Natural killer cell (primary cell): ENCODE measurements around the gene ALG14. TPM values are rescaled to one million over a fixed set of nuclear protein-coding genes. Genes with fewer than 3 reads are reported as not detected.

ENCODE experiments used
- ATAC-seq, 3 donors: fragments of 150-1000 bp in 2 of 3; fragments of 200-7000 bp in 1 of 3; cut with Tn5 transposase; 1 replicate in 1 of 3; 2 replicates in 2 of 3; pipeline ENCODE4 v1.10.0; 2021; ENCODE audit warnings: mild to moderate bottlenecking in 2 of 3, moderate library complexity in 2 of 3
- DNase-seq, 2 donors: peaks; one replicate each; pipeline versions ENCODE4 v3.0.0 to v3.0.0-alpha.2; 2013 to 2021; ENCODE audit warnings: mixed read lengths in 1 of 2
- H3K27ac ChIP-seq: one replicate; pipeline ENCODE4 v1.5.1; 2013; ENCODE audit warnings: mild to moderate bottlenecking, low read length
- H3K27me3 ChIP-seq: one replicate; pipeline ENCODE4 v1.6.1; 2013; ENCODE audit warnings: low read length; ENCODE audit not compliant: control insufficient read depth, insufficient read depth
- H3K36me3 ChIP-seq: one replicate; pipeline ENCODE4 v1.6.1; 2013; ENCODE audit warnings: low read length; ENCODE audit not compliant: control insufficient read depth, insufficient read depth
- H3K4me1 ChIP-seq: one replicate; pipeline ENCODE4 v1.6.1; 2013; ENCODE audit warnings: low read length; ENCODE audit not compliant: control insufficient read depth, insufficient read depth
- H3K4me3 ChIP-seq: one replicate; pipeline ENCODE4 v1.5.1; 2013; ENCODE audit warnings: low read length
- H3K9me3 ChIP-seq: one replicate; pipeline ENCODE4 v1.6.1; 2013; ENCODE audit warnings: low read length; ENCODE audit not compliant: control insufficient read depth, insufficient read depth
- H3K27ac Mint-ChIP-seq, 2 donors: one replicate each; pipeline ENCODE4 v1.8.0; 2022; ENCODE audit warnings: mild to moderate bottlenecking in 2 of 2, mixed read lengths in 2 of 2, moderate library complexity in 1 of 2
- H3K27me3 Mint-ChIP-seq, 2 donors: one replicate each; pipeline ENCODE4 v1.8.0; 2022; ENCODE audit warnings: low read depth in 2 of 2, mixed read lengths in 2 of 2
- H3K36me3 Mint-ChIP-seq: one replicate; pipeline ENCODE4 v1.8.0; 2022; ENCODE audit warnings: mixed read lengths
- H3K4me1 Mint-ChIP-seq, 2 donors: one replicate each; pipeline ENCODE4 v1.8.0; 2022; ENCODE audit warnings: mixed read lengths in 2 of 2
- H3K4me3 Mint-ChIP-seq: one replicate; pipeline ENCODE4 v1.8.0; 2022; ENCODE audit warnings: mild to moderate bottlenecking, moderate library complexity, mixed read lengths
- H3K9me3 Mint-ChIP-seq, 2 donors: one replicate each; pipeline ENCODE4 v1.8.0; 2022; ENCODE audit warnings: mixed read lengths in 2 of 2
- WGBS: methylation state at CpG from one replicate; pipeline ENCODE4 v1.1.7; 2013; ENCODE audit warnings: missing lambda C conversion rate; ENCODE audit not compliant: insufficient coverage; 5-methylcytosine and 5-hydroxymethylcytosine counted together
- intact Hi-C: fragments of 100-400 bp; cut with micrococcal nuclease; formaldehyde crosslinking; loops from one replicate; pipeline ENCODE4 v1.14.2; 2022
- total RNA-seq, 4 donors: library from RNA; stranded (reverse); fragments of 120-200 nt in 1 of 4; gene quantifications; one replicate each; pipeline versions ENCODE4 v1.2.3 to v1.2.4, GENCODE V29; 2013 to 2022
- TF ChIP-seq, protein P1 (sequence below): fragments of 200-600 bp; IDR thresholded peaks from one replicate; pipeline ENCODE4 v1.8.0; 2022; ENCODE audit warnings: antibody characterized with exemption

The ALG14 gene
- total RNA-seq, 3 donors from 2014 or later (not counting 1 experiment from before 2014, with no cell fraction given) = 0.48 to 2.3 (median 1.1) TPM

DNA sequence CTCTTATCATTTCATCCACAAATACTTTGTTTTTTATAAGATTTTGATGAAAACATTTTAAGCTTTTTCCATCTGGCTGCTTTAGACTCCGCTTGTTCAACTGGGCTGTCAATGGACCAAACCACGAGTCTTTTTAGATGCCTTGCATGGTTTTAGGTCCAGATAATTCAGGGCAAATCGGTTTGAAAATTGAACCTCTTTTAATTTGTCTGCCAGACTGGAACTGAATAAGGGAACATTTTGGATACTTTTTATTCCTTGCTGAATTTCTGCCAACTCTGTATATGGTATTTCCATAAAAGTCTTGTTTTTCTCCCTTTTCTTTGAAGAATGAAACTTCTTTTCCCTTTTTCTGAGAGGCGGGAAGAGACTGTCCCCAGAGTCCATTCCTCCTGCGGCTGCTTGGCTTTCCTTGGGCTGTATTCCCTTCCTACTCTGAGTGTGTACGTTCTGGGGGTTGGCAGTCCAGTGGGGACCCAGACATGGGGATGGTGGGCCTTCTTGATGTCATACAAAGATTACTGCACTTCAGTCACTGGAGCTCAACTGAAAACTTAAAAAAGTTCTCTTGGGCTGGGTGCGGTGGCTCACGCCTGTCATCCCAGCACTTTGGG lies 99.3 kb downstream of the ALG14 start:
- TF ChIP-seq, protein P1, sequence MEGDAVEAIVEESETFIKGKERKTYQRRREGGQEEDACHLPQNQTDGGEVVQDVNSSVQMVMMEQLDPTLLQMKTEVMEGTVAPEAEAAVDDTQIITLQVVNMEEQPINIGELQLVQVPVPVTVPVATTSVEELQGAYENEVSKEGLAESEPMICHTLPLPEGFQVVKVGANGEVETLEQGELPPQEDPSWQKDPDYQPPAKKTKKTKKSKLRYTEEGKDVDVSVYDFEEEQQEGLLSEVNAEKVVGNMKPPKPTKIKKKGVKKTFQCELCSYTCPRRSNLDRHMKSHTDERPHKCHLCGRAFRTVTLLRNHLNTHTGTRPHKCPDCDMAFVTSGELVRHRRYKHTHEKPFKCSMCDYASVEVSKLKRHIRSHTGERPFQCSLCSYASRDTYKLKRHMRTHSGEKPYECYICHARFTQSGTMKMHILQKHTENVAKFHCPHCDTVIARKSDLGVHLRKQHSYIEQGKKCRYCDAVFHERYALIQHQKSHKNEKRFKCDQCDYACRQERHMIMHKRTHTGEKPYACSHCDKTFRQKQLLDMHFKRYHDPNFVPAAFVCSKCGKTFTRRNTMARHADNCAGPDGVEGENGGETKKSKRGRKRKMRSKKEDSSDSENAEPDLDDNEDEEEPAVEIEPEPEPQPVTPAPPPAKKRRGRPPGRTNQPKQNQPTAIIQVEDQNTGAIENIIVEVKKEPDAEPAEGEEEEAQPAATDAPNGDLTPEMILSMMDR = no peak
- H3K4me1 Mint-ChIP-seq = no peaks in the 10 kb centered on the region
- H3K9me3 Mint-ChIP-seq = no peaks in the 10 kb centered on the region
- H3K27me3 ChIP-seq = no peaks in the 10 kb centered on the region
- no peak overlapping the region for H3K4me3 ChIP-seq
- 93% methylated on average over 8 of the region's 8 CpGs for WGBS
- H3K36me3 Mint-ChIP-seq = no peaks in the 10 kb centered on the region
- H3K36me3 ChIP-seq = no peaks in the 10 kb centered on the region
- H3K4me1 ChIP-seq = no peaks in the 10 kb centered on the region
- no peak overlapping the region for H3K27ac ChIP-seq
- H3K27me3 Mint-ChIP-seq = no peaks in the 10 kb centered on the region
- DNase-seq (no peak), ATAC-seq (no peak)
- intact Hi-C loops = no loop called here
- H3K9me3 ChIP-seq = no peaks in the 10 kb centered on the region
- no peak overlapping the region for H3K4me3 Mint-ChIP-seq
- no peak overlapping the region for H3K27ac Mint-ChIP-seq

DNA sequence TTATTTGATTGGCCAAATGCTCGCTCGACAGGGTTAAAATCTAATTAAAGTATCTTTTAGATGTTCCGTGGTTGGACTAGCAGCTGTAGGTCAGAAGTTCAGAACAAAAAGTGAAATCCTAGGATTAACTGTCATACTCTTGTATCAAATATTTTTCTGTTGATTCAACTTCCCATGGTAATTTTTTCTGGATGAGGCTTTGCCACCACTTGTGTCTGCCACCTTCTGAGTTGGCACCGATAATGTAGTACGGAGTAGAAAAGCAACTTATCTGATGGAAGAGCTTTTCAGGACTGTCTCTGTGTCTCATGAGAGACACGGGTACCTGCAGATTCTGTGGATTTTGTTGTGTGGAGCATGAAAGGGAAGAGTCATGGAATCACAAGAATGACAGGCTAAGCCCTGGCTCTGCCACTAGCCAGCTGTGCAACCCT lies 101.2 kb downstream of the ALG14 start:
- no peaks in the 10 kb centered on the region for H3K4me1 Mint-ChIP-seq
- TF ChIP-seq, protein P1 = no peak
- Histone ChIP-seq H3K4me1 (no peaks in the 10 kb centered on the region), H3K27me3 (no peaks in the 10 kb centered on the region), H3K9me3 (no peaks in the 10 kb centered on the region), H3K36me3 (no peaks in the 10 kb centered on the region), H3K4me3 (no peak overlapping the region), H3K27ac (no peak overlapping the region)
- whole genome bisulfite sequencing = 91% methylated on average over 6 of the region's 6 CpGs
- intact Hi-C loops = no loop called here
- H3K9me3 Mint-ChIP-seq = no peaks in the 10 kb centered on the region
- no peaks in the 10 kb centered on the region for H3K27me3 Mint-ChIP-seq
- no peak for DNase-seq
- H3K4me3 Mint-ChIP-seq = no peak overlapping the region
- H3K36me3 Mint-ChIP-seq = no peaks in the 10 kb centered on the region
- no peak overlapping the region for H3K27ac Mint-ChIP-seq
- ATAC-seq = no peak

DNA sequence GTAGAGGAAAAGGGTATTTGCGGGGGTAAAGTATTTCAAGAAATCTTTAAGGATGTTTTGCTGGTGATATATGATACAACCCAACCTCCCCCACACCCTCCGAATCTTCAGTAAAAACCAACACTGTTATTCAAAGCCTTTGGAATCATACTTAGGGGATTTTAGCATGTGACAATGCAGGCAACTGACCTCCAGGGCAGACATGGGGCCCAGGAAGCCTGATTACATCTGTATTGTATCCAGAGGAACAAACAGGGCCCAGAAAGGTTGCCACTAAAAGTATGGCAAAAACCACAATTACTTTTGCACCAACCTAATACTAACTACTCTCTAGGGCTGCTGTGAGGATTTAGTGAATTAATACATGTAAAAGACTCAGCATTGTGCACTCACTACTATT lies 102.0 kb downstream of the ALG14 start:
- H3K4me3 ChIP-seq = no peak overlapping the region
- Mint-ChIP-seq H3K27me3 (no peaks in the 10 kb centered on the region), H3K27ac (no peak overlapping the region), H3K4me1 (no peaks in the 10 kb centered on the region), H3K4me3 (no peak overlapping the region), H3K9me3 (no peaks in the 10 kb centered on the region), H3K36me3 (no peaks in the 10 kb centered on the region)
- no peaks in the 10 kb centered on the region for H3K27me3 ChIP-seq
- TF ChIP-seq, protein P1 = no peak
- H3K9me3 ChIP-seq = no peaks in the 10 kb centered on the region
- H3K27ac ChIP-seq = no peak overlapping the region
- H3K4me1 ChIP-seq = no peaks in the 10 kb centered on the region
- DNase-seq = no peak
- 57% methylated on average over 1 of the region's 2 CpGs for WGBS
- no peak for ATAC-seq
- intact Hi-C loops = no loop called here
- no peaks in the 10 kb centered on the region for H3K36me3 ChIP-seq

DNA sequence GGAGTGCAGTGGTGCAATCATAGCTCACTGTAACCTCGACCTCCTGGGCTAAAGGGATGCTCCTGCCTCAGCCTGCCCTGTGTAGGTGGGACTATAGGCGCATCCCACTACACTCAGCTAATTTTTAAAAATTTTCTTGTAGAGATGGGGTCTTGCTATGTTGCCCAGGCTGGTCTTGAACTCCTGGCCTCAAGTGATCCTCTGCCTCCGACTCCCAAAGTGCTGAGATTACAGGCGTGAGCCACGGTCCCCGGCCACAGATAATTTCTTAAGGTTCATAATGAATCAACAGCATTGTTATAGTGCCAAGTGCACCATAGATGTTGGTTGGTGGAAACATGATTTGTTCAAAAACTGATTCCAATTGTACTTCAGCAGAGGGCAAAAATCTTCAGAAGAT lies 103.6 kb downstream of the ALG14 start:
- no peaks in the 10 kb centered on the region for H3K36me3 ChIP-seq
- H3K9me3 Mint-ChIP-seq = no peaks in the 10 kb centered on the region
- no peaks in the 10 kb centered on the region for H3K27me3 Mint-ChIP-seq
- H3K27ac ChIP-seq = no peak overlapping the region
- TF ChIP-seq, protein P1 = no peak
- no peaks in the 10 kb centered on the region for H3K36me3 Mint-ChIP-seq
- no peak overlapping the region for H3K4me3 Mint-ChIP-seq
- no peaks in the 10 kb centered on the region for H3K4me1 Mint-ChIP-seq
- 93% methylated on average over 5 of the region's 6 CpGs for WGBS
- no peak for ATAC-seq
- no peaks in the 10 kb centered on the region for H3K4me1 ChIP-seq
- no peaks in the 10 kb centered on the region for H3K27me3 ChIP-seq
- no peaks in the 10 kb centered on the region for H3K9me3 ChIP-seq
- no peak overlapping the region for H3K4me3 ChIP-seq
- intact Hi-C loops = loop anchor here (10.0 kb wide), 1 partner anchor 106 kb away; the partner anchor contains the start of gene ALG14
- H3K27ac Mint-ChIP-seq = no peak overlapping the region
- DNase-seq = no peak
